Measurements from ENCODE around the gene CNTN1. TPM values are rescaled to one million over a fixed set of nuclear protein-coding genes. Genes with fewer than 3 reads are reported as not detected.

The CNTN1 gene
- total and polyA plus RNA-seq, 2 donors (not counting 1 experiment from before 2014, with no cell fraction given) = not detected

DNA sequence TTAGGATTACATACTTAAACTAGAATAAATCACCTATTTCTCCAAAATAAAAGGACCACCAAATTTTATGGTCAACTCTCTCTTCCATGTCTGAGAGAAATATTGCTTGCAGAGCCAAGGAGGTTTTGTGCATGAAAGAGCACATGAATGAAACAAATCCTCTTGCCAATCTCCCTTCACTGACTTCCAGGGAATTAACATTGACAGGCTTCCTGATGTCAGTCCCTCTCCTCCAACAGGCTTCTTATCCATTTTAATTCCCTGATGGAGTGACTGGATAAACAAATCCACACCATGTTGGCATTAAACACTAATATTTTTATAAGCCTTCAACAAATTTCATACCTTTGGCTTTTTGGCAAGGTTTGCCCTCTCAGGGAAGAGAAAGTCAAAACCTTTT lies 45.3 kb upstream of the CNTN1 start:
- Mint-ChIP-seq H3K27ac (no peak overlapping the region), H3K4me1 (no peaks in the 10 kb centered on the region), H3K4me3 (no peak overlapping the region), H3K9me3 (ENCODE audit: insufficient read depth) (no peaks in the 10 kb centered on the region), H3K27me3 (peaks cover 3% of the 10 kb centered on the region)
- ATAC-seq (ENCODE audit: low read depth) = no peak
- no peaks in the 10 kb centered on the region for H3K27me3 ChIP-seq (replicated peaks in 1 of 4; ENCODE audit: control extremely low read depth in 1 of 4, control insufficient read depth in 3 of 4, insufficient read depth in 4 of 4, low read length in 3 of 4)
- H4K20me1 ChIP-seq (ENCODE audit: control insufficient read depth, insufficient read depth, low read length, poor library complexity, severe bottlenecking) = no peaks in the 10 kb centered on the region
- no peak overlapping the region for H3K4me3 ChIP-seq (ENCODE audit: control extremely low read depth in 1 of 5, extremely low read depth in 1 of 5, insufficient read depth in 1 of 5, low read depth in 2 of 5, low read length in 4 of 5)
- H3K79me2 ChIP-seq (ENCODE audit: control insufficient read depth, insufficient read depth, low read length) = no peaks in the 10 kb centered on the region
- no peak for DNase-seq
- H3K36me3 ChIP-seq (replicated peaks in 1 of 2; ENCODE audit: control extremely low read depth in 1 of 2, control insufficient read depth in 1 of 2, extremely low read depth in 1 of 2, insufficient read depth in 2 of 2, low read length in 1 of 2) = no peaks in the 10 kb centered on the region
- H3K4me2 ChIP-seq (replicated peaks; ENCODE audit: low read depth, low read length, poor library complexity, severe bottlenecking) = no peak overlapping the region
- ChIA-PET CTCF (no interaction called here), POLR2A (no interaction called here)
- H3K27ac ChIP-seq (ENCODE audit: low read length in 2 of 2) = no peak overlapping the region
- H2AFZ ChIP-seq (ENCODE audit: insufficient read depth, low read depth, low read length, poor library complexity, severe bottlenecking) = no peak overlapping the region
- H3K4me1 ChIP-seq (ENCODE audit: control insufficient read depth in 2 of 2, insufficient read depth in 2 of 2, low read length in 2 of 2) = no peaks in the 10 kb centered on the region
- peaks cover 0 to 12% (median 0%) of the 10 kb centered on the region in 3 donors for H3K9me3 ChIP-seq (ENCODE audit: control extremely low read depth in 1 of 3, control insufficient read depth in 2 of 3, insufficient read depth in 1 of 3, low read length in 2 of 3)
- no peak overlapping the region for H3K9ac ChIP-seq (ENCODE audit: low read length)
- TF ChIP-seq, protein P1, sequence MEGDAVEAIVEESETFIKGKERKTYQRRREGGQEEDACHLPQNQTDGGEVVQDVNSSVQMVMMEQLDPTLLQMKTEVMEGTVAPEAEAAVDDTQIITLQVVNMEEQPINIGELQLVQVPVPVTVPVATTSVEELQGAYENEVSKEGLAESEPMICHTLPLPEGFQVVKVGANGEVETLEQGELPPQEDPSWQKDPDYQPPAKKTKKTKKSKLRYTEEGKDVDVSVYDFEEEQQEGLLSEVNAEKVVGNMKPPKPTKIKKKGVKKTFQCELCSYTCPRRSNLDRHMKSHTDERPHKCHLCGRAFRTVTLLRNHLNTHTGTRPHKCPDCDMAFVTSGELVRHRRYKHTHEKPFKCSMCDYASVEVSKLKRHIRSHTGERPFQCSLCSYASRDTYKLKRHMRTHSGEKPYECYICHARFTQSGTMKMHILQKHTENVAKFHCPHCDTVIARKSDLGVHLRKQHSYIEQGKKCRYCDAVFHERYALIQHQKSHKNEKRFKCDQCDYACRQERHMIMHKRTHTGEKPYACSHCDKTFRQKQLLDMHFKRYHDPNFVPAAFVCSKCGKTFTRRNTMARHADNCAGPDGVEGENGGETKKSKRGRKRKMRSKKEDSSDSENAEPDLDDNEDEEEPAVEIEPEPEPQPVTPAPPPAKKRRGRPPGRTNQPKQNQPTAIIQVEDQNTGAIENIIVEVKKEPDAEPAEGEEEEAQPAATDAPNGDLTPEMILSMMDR (IDR thresholded peaks at IDR 0.05) = no peak
- TF ChIP-seq EZH2 (IDR thresholded peaks at IDR 0.05; ENCODE audit: borderline replicate concordance, insufficient read depth, low read depth, low read length, poor library complexity, severe bottlenecking) = no peak
- intact Hi-C loops (cut with micrococcal nuclease) = no loop called here

DNA sequence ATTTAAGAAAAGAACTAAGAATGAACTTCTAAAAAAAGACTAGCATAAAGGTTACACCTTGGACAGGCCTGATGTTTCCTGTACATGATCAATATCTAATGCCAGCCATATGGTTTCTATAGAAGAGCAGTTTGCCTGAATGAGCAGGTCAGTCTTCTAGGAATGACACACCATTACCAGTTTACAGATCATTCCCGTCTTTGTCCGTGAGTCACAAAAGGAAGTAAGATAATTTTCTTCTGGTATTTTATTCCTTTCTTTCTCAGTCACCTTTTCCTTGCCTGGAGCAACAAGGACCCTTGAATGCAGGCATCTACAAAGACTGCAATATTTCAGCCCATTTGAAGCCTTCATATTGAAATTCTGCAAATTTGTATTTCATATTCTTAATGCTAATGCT lies 44.6 kb upstream of the CNTN1 start:
- Mint-ChIP-seq H3K4me3 (no peak overlapping the region), H3K27ac (no peak overlapping the region), H3K9me3 (ENCODE audit: insufficient read depth) (no peaks in the 10 kb centered on the region), H3K4me1 (no peaks in the 10 kb centered on the region), H3K27me3 (peaks cover 3% of the 10 kb centered on the region)
- no peak overlapping the region for H3K9ac ChIP-seq (ENCODE audit: low read length)
- peaks cover 0 to 8% (median 0%) of the 10 kb centered on the region in 3 donors for H3K9me3 ChIP-seq (ENCODE audit: control extremely low read depth in 1 of 3, control insufficient read depth in 2 of 3, insufficient read depth in 1 of 3, low read length in 2 of 3)
- H4K20me1 ChIP-seq (ENCODE audit: control insufficient read depth, insufficient read depth, low read length, poor library complexity, severe bottlenecking) = no peaks in the 10 kb centered on the region
- no peak overlapping the region for H2AFZ ChIP-seq (ENCODE audit: insufficient read depth, low read depth, low read length, poor library complexity, severe bottlenecking)
- DNase-seq (no peak), ATAC-seq (ENCODE audit: low read depth) (no peak)
- TF ChIP-seq, protein P1 (IDR thresholded peaks at IDR 0.05) = no peak
- TF ChIP-seq EZH2 (IDR thresholded peaks at IDR 0.05; ENCODE audit: borderline replicate concordance, insufficient read depth, low read depth, low read length, poor library complexity, severe bottlenecking) = no peak
- H3K27me3 ChIP-seq (replicated peaks in 1 of 4; ENCODE audit: control extremely low read depth in 1 of 4, control insufficient read depth in 3 of 4, insufficient read depth in 4 of 4, low read length in 3 of 4) = no peaks in the 10 kb centered on the region
- H3K4me3 ChIP-seq (ENCODE audit: control extremely low read depth in 1 of 5, extremely low read depth in 1 of 5, insufficient read depth in 1 of 5, low read depth in 2 of 5, low read length in 4 of 5) = no peak overlapping the region
- no peaks in the 10 kb centered on the region for H3K79me2 ChIP-seq (ENCODE audit: control insufficient read depth, insufficient read depth, low read length)
- ChIA-PET CTCF (no interaction called here), POLR2A (no interaction called here)
- no peaks in the 10 kb centered on the region for H3K4me1 ChIP-seq (ENCODE audit: control insufficient read depth in 2 of 2, insufficient read depth in 2 of 2, low read length in 2 of 2)
- H3K36me3 ChIP-seq (replicated peaks in 1 of 2; ENCODE audit: control extremely low read depth in 1 of 2, control insufficient read depth in 1 of 2, extremely low read depth in 1 of 2, insufficient read depth in 2 of 2, low read length in 1 of 2) = no peaks in the 10 kb centered on the region
- no peak overlapping the region for H3K4me2 ChIP-seq (replicated peaks; ENCODE audit: low read depth, low read length, poor library complexity, severe bottlenecking)
- H3K27ac ChIP-seq (ENCODE audit: low read length in 2 of 2) = no peak overlapping the region
- intact Hi-C loops (cut with micrococcal nuclease) = no loop called here
- WGBS (ENCODE audit: insufficient coverage) = no CpG with 5 or more reads among the region's 2 CpGs
